Stimulated activated CD8-positive, alpha-beta memory T cell treated with anti-CD3 and anti-CD28 coated beads, Interleukin-12 subunit alpha, Interleukin-12 subunit beta, amount 100 ng/mL, for 24 hours (primary cell): ENCODE measurements around the gene EXT2.

Experiments
- DNase-seq: peaks from one replicate; pipeline ENCODE4 v3.0.0-alpha.2; 2020; ENCODE audit errors: extremely low read depth

EXT2 gene

GRCh38 chr11:44085330-44085729 lies 10.1 kb upstream of the EXT2 start:
- no peak for DNase-seq

- no peak for DNase-seq
Observed at GRCh38 chr11:44088377-44088776, 7.1 kb upstream of the EXT2 start.

GRCh38 chr11:44088871-44089270 lies 6.6 kb upstream of the EXT2 start:
- DNase-seq: no peak

- DNase-seq: no peak
Observed at GRCh38 chr11:44090539-44090938, 4.9 kb upstream of the EXT2 start.

GRCh38 chr11:44094260-44094868 lies 1.1 kb upstream of the EXT2 start:
- DNase-seq: peak; percentile 45

- no peak for DNase-seq
Observed at GRCh38 chr11:44096360-44097185, 1.1 kb downstream of the EXT2 start.

- no peak for DNase-seq
Observed at GRCh38 chr11:44097821-44098220, 2.3 kb downstream of the EXT2 start.

GRCh38 chr11:44101098-44101497 lies 5.6 kb downstream of the EXT2 start:
- DNase-seq: no peak

GRCh38 chr11:44104481-44105294 lies 9.2 kb downstream of the EXT2 start:
- no peak for DNase-seq

GRCh38 chr11:44108260-44108659 lies 12.8 kb downstream of the EXT2 start:
- DNase-seq: no peak

GRCh38 chr11:44110231-44110679 lies 14.8 kb downstream of the EXT2 start:
- DNase-seq: no peak

- no peak for DNase-seq
Observed at GRCh38 chr11:44112091-44112821, 16.8 kb downstream of the EXT2 start.

- DNase-seq: no peak
Observed at GRCh38 chr11:44113018-44113417, 17.5 kb downstream of the EXT2 start.

GRCh38 chr11:44113572-44113971 lies 18.1 kb downstream of the EXT2 start:
- no peak for DNase-seq

- DNase-seq: no peak
Observed at GRCh38 chr11:44116234-44116830, 20.9 kb downstream of the EXT2 start.

GRCh38 chr11:44120169-44120568 lies 24.7 kb downstream of the EXT2 start:
- no peak for DNase-seq

GRCh38 chr11:44125598-44125997 lies 30.1 kb downstream of the EXT2 start:
- DNase-seq: no peak

- DNase-seq: no peak
Observed at GRCh38 chr11:44126304-44126703, 30.8 kb downstream of the EXT2 start.

GRCh38 chr11:44127130-44127529 lies 31.7 kb downstream of the EXT2 start:
- DNase-seq: no peak

GRCh38 chr11:44128729-44129128 lies 33.3 kb downstream of the EXT2 start:
- no peak for DNase-seq

GRCh38 chr11:44130751-44131150 lies 35.3 kb downstream of the EXT2 start:
- no peak for DNase-seq
